Liver (tissue), 3 donors: Measurements from ENCODE around the gene UNC5A.

Experiments used
- GABPA ChIP-seq, 2 donors: IDR thresholded peaks in 1 of 2; conservative IDR thresholded peaks in 1 of 2; 2 replicates each; pipeline ENCODE4 v1.6.1; 2016; ENCODE audit warnings: antibody characterized with exemption in 2 of 2, mild to moderate bottlenecking in 1 of 2, moderate library complexity in 1 of 2
- RAD21 ChIP-seq, 2 donors: IDR thresholded peaks; 2 replicates each; pipeline ENCODE4 v1.6.1; 2016; ENCODE audit warnings: antibody characterized with exemption in 2 of 2, mild to moderate bottlenecking in 2 of 2
- RXRA ChIP-seq, 2 donors: IDR thresholded peaks; 2 replicates each; pipeline ENCODE4 v1.6.1; 2017 to 2018; ENCODE audit warnings: antibody characterized with exemption in 2 of 2, mild to moderate bottlenecking in 1 of 2
- YY1 ChIP-seq: IDR thresholded peaks from 2 replicates; pipeline ENCODE4 v1.6.1; 2016; ENCODE audit warnings: antibody characterized with exemption, mild to moderate bottlenecking
- TF ChIP-seq, protein P1 (sequence below): fragments of 150-350 bp; IDR thresholded peaks from 2 replicates; pipeline ENCODE4 v1.5.1; 2017; ENCODE audit warnings: improper control_type of control experiment, low read depth, low read length; ENCODE audit not compliant: missing input control
- TF ChIP-seq, protein P2 (sequence below): IDR thresholded peaks from 2 replicates; pipeline ENCODE4 v1.6.1; 2016; ENCODE audit warnings: antibody characterized with exemption
- TF ChIP-seq, protein P3 (sequence below): IDR thresholded peaks from 2 replicates; pipeline ENCODE4 v1.6.1; 2016; ENCODE audit warnings: antibody characterized with exemption
- TF ChIP-seq, protein P4 (sequence below): IDR thresholded peaks from 2 replicates; pipeline ENCODE4 v1.6.1; 2016; ENCODE audit warnings: antibody characterized with exemption, mild to moderate bottlenecking
- donor health status: healthy.
- donor health status: healthy.

DNA sequence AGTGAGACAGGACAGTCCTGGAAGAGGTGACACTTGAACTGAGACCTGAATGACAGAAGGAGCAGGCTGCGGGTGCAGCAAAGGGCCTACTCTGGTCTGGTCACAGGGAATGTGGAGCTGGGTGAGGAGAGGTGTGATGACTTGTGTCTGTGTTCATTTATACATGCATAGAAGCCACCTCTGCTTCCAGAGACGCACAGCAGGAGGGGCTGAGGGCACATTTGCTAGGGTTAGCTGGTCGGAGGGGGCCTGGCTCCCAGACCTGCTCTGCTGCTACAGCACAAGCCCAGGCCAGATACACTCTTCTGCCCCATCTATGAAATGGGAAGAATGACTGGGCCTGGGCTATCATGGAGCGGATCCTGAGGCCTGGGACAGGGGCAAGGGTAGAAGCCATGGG, 15.6 kb downstream of the UNC5A start:
- TF ChIP-seq, protein P1, sequence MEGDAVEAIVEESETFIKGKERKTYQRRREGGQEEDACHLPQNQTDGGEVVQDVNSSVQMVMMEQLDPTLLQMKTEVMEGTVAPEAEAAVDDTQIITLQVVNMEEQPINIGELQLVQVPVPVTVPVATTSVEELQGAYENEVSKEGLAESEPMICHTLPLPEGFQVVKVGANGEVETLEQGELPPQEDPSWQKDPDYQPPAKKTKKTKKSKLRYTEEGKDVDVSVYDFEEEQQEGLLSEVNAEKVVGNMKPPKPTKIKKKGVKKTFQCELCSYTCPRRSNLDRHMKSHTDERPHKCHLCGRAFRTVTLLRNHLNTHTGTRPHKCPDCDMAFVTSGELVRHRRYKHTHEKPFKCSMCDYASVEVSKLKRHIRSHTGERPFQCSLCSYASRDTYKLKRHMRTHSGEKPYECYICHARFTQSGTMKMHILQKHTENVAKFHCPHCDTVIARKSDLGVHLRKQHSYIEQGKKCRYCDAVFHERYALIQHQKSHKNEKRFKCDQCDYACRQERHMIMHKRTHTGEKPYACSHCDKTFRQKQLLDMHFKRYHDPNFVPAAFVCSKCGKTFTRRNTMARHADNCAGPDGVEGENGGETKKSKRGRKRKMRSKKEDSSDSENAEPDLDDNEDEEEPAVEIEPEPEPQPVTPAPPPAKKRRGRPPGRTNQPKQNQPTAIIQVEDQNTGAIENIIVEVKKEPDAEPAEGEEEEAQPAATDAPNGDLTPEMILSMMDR: no peak
- TF ChIP-seq, protein P2, sequence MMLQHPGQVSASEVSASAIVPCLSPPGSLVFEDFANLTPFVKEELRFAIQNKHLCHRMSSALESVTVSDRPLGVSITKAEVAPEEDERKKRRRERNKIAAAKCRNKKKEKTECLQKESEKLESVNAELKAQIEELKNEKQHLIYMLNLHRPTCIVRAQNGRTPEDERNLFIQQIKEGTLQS: no peak
- TF ChIP-seq, protein P3, sequence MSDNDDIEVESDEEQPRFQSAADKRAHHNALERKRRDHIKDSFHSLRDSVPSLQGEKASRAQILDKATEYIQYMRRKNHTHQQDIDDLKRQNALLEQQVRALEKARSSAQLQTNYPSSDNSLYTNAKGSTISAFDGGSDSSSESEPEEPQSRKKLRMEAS: no peak
- TF ChIP-seq YY1: no peak
- no peak for TF ChIP-seq RXRA (IDR thresholded peaks at IDR 0.05)
- no peak for TF ChIP-seq RAD21 (IDR thresholded peaks at IDR 0.05)
- TF ChIP-seq, protein P4, sequence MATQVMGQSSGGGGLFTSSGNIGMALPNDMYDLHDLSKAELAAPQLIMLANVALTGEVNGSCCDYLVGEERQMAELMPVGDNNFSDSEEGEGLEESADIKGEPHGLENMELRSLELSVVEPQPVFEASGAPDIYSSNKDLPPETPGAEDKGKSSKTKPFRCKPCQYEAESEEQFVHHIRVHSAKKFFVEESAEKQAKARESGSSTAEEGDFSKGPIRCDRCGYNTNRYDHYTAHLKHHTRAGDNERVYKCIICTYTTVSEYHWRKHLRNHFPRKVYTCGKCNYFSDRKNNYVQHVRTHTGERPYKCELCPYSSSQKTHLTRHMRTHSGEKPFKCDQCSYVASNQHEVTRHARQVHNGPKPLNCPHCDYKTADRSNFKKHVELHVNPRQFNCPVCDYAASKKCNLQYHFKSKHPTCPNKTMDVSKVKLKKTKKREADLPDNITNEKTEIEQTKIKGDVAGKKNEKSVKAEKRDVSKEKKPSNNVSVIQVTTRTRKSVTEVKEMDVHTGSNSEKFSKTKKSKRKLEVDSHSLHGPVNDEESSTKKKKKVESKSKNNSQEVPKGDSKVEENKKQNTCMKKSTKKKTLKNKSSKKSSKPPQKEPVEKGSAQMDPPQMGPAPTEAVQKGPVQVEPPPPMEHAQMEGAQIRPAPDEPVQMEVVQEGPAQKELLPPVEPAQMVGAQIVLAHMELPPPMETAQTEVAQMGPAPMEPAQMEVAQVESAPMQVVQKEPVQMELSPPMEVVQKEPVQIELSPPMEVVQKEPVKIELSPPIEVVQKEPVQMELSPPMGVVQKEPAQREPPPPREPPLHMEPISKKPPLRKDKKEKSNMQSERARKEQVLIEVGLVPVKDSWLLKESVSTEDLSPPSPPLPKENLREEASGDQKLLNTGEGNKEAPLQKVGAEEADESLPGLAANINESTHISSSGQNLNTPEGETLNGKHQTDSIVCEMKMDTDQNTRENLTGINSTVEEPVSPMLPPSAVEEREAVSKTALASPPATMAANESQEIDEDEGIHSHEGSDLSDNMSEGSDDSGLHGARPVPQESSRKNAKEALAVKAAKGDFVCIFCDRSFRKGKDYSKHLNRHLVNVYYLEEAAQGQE: no peak
- no peak for TF ChIP-seq GABPA (IDR thresholded peaks at IDR 0.05 in 1 of 2, conservative IDR thresholded peaks at IDR 0.05 in 1 of 2)
